HepG2 (cell line): Measurements from ENCODE around the gene FGF1. TPM values are rescaled to one million over a fixed set of nuclear protein-coding genes. Genes with fewer than 3 reads are reported as not detected.
A peak's percentile ranks its signal among the peaks of the same experiment; 100 is the strongest.

Experiments used
- AGO1 ChIP-seq: fragments of 200-400 bp; formaldehyde crosslinking; IDR thresholded peaks from 2 replicates; pipeline ENCODE4 v1.6.1; 2017; ENCODE audit warnings: mild to moderate bottlenecking, low read depth, low read length, moderate library complexity; ENCODE audit not compliant: poor library complexity, severe bottlenecking
- CHD4 ChIP-seq: fragments of 200-600 bp; sonication (generic); IDR thresholded peaks from 2 replicates; pipeline ENCODE4 v1.7.0; 2017; ENCODE audit warnings: mild to moderate bottlenecking, low read length, borderline replicate concordance
- JDP2 ChIP-seq: sonication (generic); formaldehyde crosslinking; IDR thresholded peaks from 2 replicates; pipeline ENCODE4 v1.8.1; 2022; ENCODE audit warnings: missing genetic modification reagents, borderline replicate concordance
- KMT2A ChIP-seq: sonication (generic); formaldehyde crosslinking; IDR thresholded peaks from 2 replicates; pipeline ENCODE4 v1.4.0; 2020; ENCODE audit warnings: missing genetic modification reagents
- KMT2B ChIP-seq: IDR thresholded peaks from 2 replicates; pipeline ENCODE4 v1.6.1; 2016; ENCODE audit warnings: missing genetic modification reagents, missing compliant biosample characterization
- NR1H2 ChIP-seq: sonication (generic); formaldehyde crosslinking; IDR thresholded peaks from 2 replicates; pipeline ENCODE4 v1.8.1; 2022; ENCODE audit warnings: low read depth, missing genetic modification reagents, borderline replicate concordance
- NR2F6 ChIP-seq, 2 experiments: IDR thresholded peaks; 2 replicates each; pipeline ENCODE4 v1.6.1; 2016; ENCODE audit warnings: antibody characterized with exemption in 1 of 2, mild to moderate bottlenecking in 1 of 2
- PHF8 ChIP-seq: sonication (generic); formaldehyde crosslinking; IDR thresholded peaks from 2 replicates; pipeline ENCODE4 v1.5.0; 2020; ENCODE audit warnings: missing genetic modification reagents
- RBAK ChIP-seq: sonication (generic); formaldehyde crosslinking; IDR thresholded peaks from 2 replicates; pipeline ENCODE4 v1.5.1; 2020; ENCODE audit warnings: mild to moderate bottlenecking, missing genetic modification reagents
- RBM22 ChIP-seq: fragments of 200-400 bp; formaldehyde crosslinking; optimal IDR thresholded peaks from 2 replicates; pipeline ENCODE3; 2017; ENCODE audit warnings: mild to moderate bottlenecking, low read length, moderate library complexity
- SALL1 ChIP-seq: sonication (generic); formaldehyde crosslinking; IDR thresholded peaks from 2 replicates; pipeline ENCODE4 v1.8.0; 2022; ENCODE audit warnings: mild to moderate bottlenecking, missing genetic modification reagents
- SOX13 ChIP-seq, 3 experiments: fragments of 450-650 bp in 1 of 3; sonication (generic) in 1 of 3; formaldehyde crosslinking in 1 of 3; IDR thresholded peaks in 2 of 3; conservative IDR thresholded peaks in 1 of 3; 2 replicates each; pipeline versions ENCODE4 v1.5.0 to v1.6.1; 2016 to 2020; ENCODE audit warnings: antibody characterized with exemption in 1 of 3, mild to moderate bottlenecking in 1 of 3, missing compliant biosample characterization in 1 of 3, missing genetic modification reagents in 1 of 3, moderate library complexity in 1 of 3
- TBX2 ChIP-seq: sonication (generic); formaldehyde crosslinking; IDR thresholded peaks from 2 replicates; pipeline ENCODE4 v1.5.0; 2020; ENCODE audit warnings: missing genetic modification reagents, mild to moderate bottlenecking, borderline replicate concordance
- TSC22D2 ChIP-seq: sonication (generic); formaldehyde crosslinking; IDR thresholded peaks from 2 replicates; pipeline ENCODE4 v1.5.1; 2020; ENCODE audit warnings: missing genetic modification reagents, mild to moderate bottlenecking, borderline replicate concordance
- ZBTB20 ChIP-seq: sonication (generic); formaldehyde crosslinking; IDR thresholded peaks from 2 replicates; pipeline ENCODE4 v1.8.1; 2023; ENCODE audit warnings: missing genetic modification reagents, low read depth, mild to moderate bottlenecking, borderline replicate concordance
- ZFAT ChIP-seq: sonication (generic); formaldehyde crosslinking; conservative IDR thresholded peaks from 2 replicates; pipeline ENCODE4 v1.8.1; 2023; ENCODE audit warnings: missing genetic modification reagents, inconsistent platforms
- ZNF124 ChIP-seq: sonication (generic); formaldehyde crosslinking; IDR thresholded peaks from 2 replicates; pipeline ENCODE4 v1.4.0; 2020; ENCODE audit warnings: missing genetic modification reagents
- ZNF235 ChIP-seq: sonication (generic); formaldehyde crosslinking; IDR thresholded peaks from 2 replicates; pipeline ENCODE4 v1.8.1; 2023; ENCODE audit warnings: mild to moderate bottlenecking, missing genetic modification reagents, borderline replicate concordance
- ZNF253 ChIP-seq: sonication (generic); formaldehyde crosslinking; IDR thresholded peaks from 2 replicates; pipeline ENCODE4 v1.8.0; 2022; ENCODE audit warnings: mild to moderate bottlenecking, missing genetic modification reagents, borderline replicate concordance
- ZNF30 ChIP-seq: sonication (generic); formaldehyde crosslinking; IDR thresholded peaks from 2 replicates; pipeline ENCODE4 v1.5.0; 2020; ENCODE audit warnings: mild to moderate bottlenecking, missing genetic modification reagents
- ZNF773 ChIP-seq: sonication (generic); formaldehyde crosslinking; IDR thresholded peaks from 2 replicates; pipeline ENCODE4 v1.4.0; 2020; ENCODE audit warnings: missing genetic modification reagents, borderline replicate concordance
- ZNF790 ChIP-seq: sonication (generic); formaldehyde crosslinking; IDR thresholded peaks from 2 replicates; pipeline ENCODE4 v1.8.0; 2022; ENCODE audit warnings: missing genetic modification reagents, mild to moderate bottlenecking, borderline replicate concordance
- ZNF850 ChIP-seq: sonication (generic); formaldehyde crosslinking; conservative IDR thresholded peaks from 2 replicates; pipeline ENCODE4 v1.9.0; 2021; ENCODE audit warnings: mild to moderate bottlenecking, missing genetic modification reagents
- polyA plus RNA-seq, 8 experiments: library from polyadenylated mRNA; depleted of rRNA in 3 of 8; stranded (reverse) in 7 of 8; unstranded in 1 of 8; fragments of >200 nt; fragmentation: Illumina TruSeq in 4 of 8; extraction: Trizol in 4 of 8; gene quantifications; 2 replicates each; pipeline versions ENCODE4 v1.2.1 to v1.2.3, GENCODE V29; 2011 to 2016; ENCODE audit warnings: low read depth in 4 of 8, missing spikeins in 1 of 8, mixed read lengths in 1 of 8; ENCODE audit not compliant: insufficient read depth in 1 of 8
- total RNA-seq, 5 experiments: library from RNA; depleted of rRNA; stranded (reverse); fragments of >200 nt; fragmentation: Illumina TruSeq; extraction: Trizol; gene quantifications; 2 replicates each; pipeline ENCODE4 v1.2.3, GENCODE V29; 2016; ENCODE audit warnings: low read depth in 1 of 5
- TF ChIP-seq, protein P1 (sequence below): sonication (generic); formaldehyde crosslinking; IDR thresholded peaks from 2 replicates; pipeline ENCODE4 v1.4.0; 2020; ENCODE audit warnings: missing genetic modification reagents, borderline replicate concordance
- TF ChIP-seq, protein P2 (sequence below): sonication (generic); formaldehyde crosslinking; IDR thresholded peaks from 2 replicates; pipeline ENCODE4 v1.5.0; 2020; ENCODE audit warnings: mild to moderate bottlenecking, low read depth, missing genetic modification reagents, borderline replicate concordance
- TF ChIP-seq, protein P3 (sequence below): sonication (generic); formaldehyde crosslinking; IDR thresholded peaks from 2 replicates; pipeline ENCODE4 v1.4.0; 2020; ENCODE audit warnings: missing genetic modification reagents

FGF1 gene
- total and polyA plus RNA-seq, 2 of the 13 experiments (the other 11 are each of a cell fraction or from before 2014, with no cell fraction given), result not detected

- TF ChIP-seq NR2F6 (IDR thresholded peaks at IDR 0.05) (peak; percentile 63), NR2F6 (CRISPR knock-in tag; IDR thresholded peaks at IDR 0.05) (peak; percentile 66), RBM22 (no peak), NR1H2 (CRISPR knock-in tag) (no peak), ZNF253 (CRISPR knock-in tag) (no peak), ZNF790 (no peak), SOX13 (IDR thresholded peaks at IDR 0.05) (no peak), SOX13 (CRISPR knock-in tag; conservative IDR thresholded peaks at IDR 0.05 in 1 of 2, IDR thresholded peaks at IDR 0.05 in 1 of 2) (peak in 1 of 2 experiments; percentile 75; a peak in 2 of 4 replicates), ZBTB20 (CRISPR knock-in tag) (no peak), SALL1 (CRISPR knock-in tag) (no peak), ZNF773 (CRISPR knock-in tag) (no peak), KMT2A (CRISPR knock-in tag) (no peak), ZFAT (no peak), PHF8 (CRISPR knock-in tag) (no peak), AGO1 (no peak), ZNF850 (CRISPR knock-in tag) (no peak), TBX2 (CRISPR knock-in tag) (peak; percentile 37; the same call in 1 of the 2 replicates), ZNF235 (CRISPR knock-in tag) (no peak), TSC22D2 (CRISPR knock-in tag) (no peak), ZNF30 (CRISPR knock-in tag) (no peak), ZNF124 (CRISPR knock-in tag) (no peak), KMT2B (CRISPR knock-in tag) (no peak), RBAK (CRISPR knock-in tag) (no peak), CHD4 (no peak), JDP2 (CRISPR knock-in tag) (no peak)
- TF ChIP-seq, protein P1, sequence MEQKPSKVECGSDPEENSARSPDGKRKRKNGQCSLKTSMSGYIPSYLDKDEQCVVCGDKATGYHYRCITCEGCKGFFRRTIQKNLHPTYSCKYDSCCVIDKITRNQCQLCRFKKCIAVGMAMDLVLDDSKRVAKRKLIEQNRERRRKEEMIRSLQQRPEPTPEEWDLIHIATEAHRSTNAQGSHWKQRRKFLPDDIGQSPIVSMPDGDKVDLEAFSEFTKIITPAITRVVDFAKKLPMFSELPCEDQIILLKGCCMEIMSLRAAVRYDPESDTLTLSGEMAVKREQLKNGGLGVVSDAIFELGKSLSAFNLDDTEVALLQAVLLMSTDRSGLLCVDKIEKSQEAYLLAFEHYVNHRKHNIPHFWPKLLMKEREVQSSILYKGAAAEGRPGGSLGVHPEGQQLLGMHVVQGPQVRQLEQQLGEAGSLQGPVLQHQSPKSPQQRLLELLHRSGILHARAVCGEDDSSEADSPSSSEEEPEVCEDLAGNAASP (CRISPR knock-in tag), result peak; percentile 27; the same call in 1 of the 2 replicates
- TF ChIP-seq, protein P2, sequence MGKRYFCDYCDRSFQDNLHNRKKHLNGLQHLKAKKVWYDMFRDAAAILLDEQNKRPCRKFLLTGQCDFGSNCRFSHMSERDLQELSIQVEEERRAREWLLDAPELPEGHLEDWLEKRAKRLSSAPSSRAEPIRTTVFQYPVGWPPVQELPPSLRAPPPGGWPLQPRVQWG (CRISPR knock-in tag), result no peak
- TF ChIP-seq, protein P3, sequence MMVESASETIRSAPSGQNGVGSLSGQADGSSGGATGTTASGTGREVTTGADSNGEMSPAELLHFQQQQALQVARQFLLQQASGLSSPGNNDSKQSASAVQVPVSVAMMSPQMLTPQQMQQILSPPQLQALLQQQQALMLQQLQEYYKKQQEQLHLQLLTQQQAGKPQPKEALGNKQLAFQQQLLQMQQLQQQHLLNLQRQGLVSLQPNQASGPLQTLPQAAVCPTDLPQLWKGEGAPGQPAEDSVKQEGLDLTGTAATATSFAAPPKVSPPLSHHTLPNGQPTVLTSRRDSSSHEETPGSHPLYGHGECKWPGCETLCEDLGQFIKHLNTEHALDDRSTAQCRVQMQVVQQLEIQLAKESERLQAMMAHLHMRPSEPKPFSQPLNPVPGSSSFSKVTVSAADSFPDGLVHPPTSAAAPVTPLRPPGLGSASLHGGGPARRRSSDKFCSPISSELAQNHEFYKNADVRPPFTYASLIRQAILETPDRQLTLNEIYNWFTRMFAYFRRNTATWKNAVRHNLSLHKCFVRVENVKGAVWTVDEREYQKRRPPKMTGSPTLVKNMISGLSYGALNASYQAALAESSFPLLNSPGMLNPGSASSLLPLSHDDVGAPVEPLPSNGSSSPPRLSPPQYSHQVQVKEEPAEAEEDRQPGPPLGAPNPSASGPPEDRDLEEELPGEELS, result peak; percentile 31; the same call in 1 of the 2 replicates
These were observed 34.9 kb upstream of the FGF1 start (continued) for GRCh38 chr5:142720641-142721271.
